ENCODE measurements around the gene EPHA3.
"Not testable (repeated sequence)": the region's sequence is repeated elsewhere in the genome, so short reads cannot be mapped to it uniquely, and the experiment has no call there.

EPHA3 gene

DNA sequence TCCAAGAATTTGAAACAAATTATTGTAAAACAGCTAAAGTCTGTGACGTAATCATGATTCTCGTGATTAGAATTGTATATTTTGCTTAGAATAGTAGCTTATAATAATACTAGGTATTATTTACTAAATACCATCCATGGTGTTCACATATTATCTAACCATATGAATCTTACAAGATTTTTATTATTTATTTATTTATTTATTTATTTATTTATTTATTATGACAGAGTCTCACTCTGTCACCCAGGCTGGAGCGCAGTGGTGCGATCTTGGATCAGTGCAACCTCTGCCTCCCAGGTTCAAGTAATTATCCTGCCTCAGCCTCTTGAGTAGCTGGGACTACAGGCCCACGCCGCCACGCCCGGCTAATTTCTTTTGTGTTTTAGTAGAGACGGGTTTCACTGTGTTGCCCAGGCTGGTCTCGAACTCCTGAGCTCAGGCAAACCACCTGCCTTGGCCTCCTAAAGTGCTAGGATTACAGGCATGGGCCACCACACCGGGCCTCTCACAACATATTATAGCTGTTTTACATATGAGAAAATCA is 173.5 kb downstream of the EPHA3 start:
- no peak for DNase-seq (ENCODE audit: low read depth in 2 of 2)

DNA sequence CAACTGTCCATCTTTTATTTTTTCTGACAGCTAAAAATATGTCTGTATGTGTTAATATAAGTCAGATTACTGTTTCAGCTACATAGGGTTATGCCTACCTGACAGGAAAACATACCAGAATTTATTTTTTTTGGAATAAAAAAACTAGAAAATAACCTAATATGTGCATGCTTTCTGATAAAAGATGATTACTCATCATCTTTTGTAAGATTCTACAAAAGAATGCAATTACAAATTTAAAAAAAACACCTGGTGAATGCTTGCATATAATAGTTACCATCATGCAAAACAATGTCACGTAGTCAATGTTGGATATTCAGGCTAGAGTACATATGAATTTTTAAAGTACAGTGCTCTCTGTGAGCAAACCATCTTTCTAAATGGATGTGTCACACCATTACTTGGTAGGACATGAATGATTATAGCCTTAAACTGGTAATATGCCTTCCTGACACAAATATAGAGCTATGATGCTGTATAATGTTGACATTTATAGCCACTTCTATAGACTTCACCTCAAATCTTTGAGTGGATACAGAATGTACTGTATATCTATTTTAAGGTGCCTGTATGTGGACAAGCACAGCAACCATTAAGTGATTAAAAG is 180.6 kb downstream of the EPHA3 start:
- DNase-seq (ENCODE audit: low read depth in 2 of 2): no peak

DNA sequence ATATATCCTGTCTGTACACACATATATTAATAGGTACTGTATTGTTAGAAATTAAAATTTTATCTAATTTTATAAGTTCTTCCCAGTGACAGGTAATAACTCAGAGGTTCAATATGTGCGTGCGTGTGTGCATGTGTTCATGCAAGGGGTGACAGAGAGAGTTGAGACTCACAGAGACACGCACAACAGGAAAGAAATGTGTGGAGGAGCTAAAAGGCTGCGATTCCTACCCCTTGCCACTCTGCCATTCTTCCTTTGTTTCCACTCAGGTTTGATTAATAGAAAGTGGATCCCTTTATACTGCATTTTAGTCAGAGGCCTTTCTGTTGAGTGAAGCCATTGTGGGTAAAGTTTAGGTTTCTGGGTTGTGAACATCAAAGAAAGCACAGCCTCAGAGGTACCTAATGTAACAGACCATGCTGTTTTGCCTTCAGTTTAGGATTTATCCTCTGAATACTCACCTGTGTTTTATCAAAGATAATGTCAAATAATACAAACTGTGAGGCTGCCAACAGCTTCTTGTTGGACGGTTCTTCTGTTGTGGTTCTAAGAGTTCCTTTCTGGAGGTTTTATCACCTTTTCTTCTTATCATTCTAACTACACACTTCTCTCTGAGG is 182.3 kb downstream of the EPHA3 start:
- no peak for DNase-seq (ENCODE audit: low read depth in 2 of 2)

DNA sequence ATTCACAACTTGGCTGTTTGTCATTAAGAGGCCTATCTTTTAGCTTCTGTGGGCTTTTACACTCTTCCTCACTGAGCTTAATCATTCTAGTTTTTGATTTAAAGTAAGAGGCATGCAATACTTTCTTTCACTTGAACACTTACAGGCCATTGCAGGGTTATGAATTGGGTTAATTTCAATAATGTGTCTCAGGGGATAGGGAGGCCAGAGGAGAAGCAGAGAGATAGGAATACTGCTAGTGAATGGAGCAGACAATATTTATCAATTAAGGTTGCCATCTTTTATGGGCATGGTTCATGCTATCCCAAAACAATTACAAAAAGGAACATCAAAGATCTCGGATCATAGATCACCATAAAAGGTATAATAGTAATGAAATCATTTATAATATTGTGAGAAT is 189.8 kb downstream of the EPHA3 start:
- no peak for DNase-seq (ENCODE audit: low read depth in 2 of 2)

DNA sequence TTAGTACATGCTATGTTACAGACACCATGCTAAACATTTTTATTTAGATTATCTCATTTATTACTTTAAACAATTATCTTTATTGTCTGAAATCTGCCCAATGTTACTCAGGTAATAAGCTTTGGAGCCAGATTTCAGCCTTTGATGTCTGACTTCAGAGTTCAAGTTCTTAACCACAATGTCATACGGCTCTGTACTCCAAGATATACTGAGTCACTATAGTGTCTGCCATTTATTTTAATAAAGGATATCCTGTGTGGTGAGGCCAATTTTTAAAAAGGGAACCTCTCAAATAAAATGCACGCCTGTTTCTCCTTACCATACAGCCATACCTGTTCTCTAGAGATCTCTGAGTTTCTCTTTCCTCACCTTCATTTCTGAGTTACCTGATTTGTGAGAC is 193.1 kb downstream of the EPHA3 start:
- no peak for DNase-seq (ENCODE audit: low read depth in 2 of 2)

DNA sequence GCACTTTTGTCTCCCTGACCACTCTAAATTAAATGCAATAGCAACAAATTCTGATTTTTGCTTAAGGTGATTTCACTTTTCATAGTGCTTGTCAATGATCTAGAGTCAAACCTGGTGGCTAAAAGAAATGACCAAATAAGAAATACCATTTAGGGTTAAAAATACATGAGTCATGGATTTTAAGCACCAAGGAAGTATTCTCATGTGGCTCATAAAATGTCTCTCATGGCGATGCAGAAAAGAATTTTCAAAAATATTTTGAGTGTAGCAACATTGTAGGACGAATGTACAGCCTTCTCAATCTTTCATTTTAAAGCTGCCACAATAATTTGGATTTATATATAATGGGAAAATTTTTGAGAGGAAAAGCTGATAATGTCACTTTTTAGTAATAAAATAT is 193.6 kb downstream of the EPHA3 start:
- no peak for DNase-seq (ENCODE audit: low read depth in 2 of 2)

DNA sequence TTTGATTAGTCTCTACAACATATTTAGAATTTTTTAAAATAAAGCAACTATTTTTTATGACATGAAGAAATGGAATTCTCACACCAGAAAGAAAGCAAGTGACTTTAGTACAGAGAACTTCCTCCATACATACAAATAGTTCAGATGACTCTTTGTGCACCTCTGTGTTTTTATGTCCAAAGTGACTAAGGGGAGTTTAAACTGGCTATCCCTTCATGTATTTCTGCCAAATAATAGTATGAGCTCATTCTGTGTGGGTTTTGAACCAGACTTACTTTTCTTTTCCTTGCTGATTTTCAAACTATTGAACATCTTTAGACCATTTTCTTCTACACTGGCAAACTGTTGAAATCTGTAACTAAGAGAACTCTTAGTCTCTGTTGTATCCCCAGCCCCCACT is 196.3 kb downstream of the EPHA3 start:
- DNase-seq (ENCODE audit: low read depth in 2 of 2): no peak

DNA sequence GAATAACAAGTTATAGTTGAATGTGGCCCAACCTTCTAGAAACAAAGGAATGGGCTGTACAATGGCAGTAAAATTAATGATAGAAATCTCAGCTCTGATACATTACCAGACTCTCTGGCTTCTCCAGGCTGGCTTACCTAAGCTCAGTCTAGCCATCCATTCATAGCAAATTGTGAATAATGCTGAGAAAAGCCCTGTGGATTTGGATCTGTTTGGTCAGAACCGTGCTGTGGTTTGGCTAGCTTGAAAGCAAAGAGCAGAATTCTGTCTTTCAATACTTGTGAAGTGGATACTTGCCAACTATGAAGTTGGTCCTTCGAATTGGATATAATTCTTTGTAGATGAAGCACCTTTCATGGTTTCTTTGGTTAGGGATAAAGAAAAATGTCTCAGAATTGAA is 199.1 kb downstream of the EPHA3 start:
- DNase-seq (ENCODE audit: low read depth in 2 of 2): no peak

DNA sequence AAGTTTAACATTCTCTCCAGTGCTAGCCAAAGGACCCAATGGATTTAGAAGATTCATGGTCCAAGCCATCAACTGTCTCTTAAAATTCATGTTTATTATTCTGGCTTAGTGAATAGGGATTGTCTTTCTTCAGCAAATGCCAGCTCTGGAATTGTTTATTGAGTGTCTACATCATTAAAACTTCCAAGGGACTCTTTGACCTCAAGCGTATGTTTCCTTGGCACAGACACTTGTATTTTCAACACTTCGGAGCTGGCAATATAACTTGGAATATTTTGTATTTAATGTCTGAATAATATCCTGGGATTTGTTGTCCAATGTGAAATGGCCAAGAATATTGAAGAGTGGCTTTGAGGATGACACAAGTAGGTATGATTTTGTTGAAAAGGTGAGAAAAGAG is 204.2 kb downstream of the EPHA3 start:
- DNase-seq (ENCODE audit: low read depth in 2 of 2): no peak

DNA sequence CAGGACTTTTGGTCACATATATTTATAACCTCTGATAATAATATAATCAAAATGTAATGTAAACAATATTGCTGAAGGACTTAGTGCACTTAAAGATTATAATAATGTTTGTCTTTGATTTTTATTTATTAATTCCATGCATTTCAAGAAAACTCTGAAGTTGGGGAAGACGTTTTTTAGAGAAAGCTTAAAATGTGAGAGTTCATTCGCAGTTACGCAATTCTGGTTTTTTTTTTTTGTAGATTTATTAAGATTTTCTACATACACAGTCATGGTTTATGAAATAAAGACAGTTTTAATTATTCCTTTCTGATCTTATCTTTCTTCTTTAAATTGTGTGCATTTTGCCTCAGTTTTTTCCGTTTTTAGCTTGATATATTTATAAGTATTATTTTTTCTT is 204.7 kb downstream of the EPHA3 start:
- no peak for DNase-seq (ENCODE audit: low read depth in 2 of 2)

DNA sequence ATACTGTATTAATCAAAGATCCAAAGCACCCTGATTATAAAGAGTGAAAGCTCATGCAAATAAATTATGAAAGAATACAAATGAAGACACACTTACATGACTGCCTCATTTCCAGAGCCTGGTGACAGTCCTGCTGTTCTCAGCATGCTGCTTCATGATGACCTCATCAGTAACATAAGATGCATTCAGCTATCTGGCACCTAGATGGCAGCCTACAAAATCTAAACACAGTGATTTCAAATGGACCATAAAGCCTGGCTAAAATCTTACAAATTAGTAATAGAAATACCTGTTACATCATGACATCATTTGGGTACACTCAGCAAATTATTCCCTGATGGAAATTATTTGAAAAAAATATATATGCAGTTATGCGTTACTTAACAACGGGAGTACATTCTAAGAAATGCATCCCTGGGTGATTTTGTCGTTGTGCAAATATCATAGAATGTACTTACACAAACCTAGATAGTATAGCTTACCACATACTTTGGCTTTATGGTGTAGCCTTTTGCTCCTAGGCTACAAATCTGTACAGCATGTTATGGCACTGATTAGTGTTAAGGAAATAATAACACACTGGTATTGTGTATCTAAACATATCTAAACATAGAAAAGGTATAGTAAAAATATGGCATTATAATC is 207.2 kb downstream of the EPHA3 start:
- no peak for DNase-seq (ENCODE audit: low read depth in 2 of 2)

DNA sequence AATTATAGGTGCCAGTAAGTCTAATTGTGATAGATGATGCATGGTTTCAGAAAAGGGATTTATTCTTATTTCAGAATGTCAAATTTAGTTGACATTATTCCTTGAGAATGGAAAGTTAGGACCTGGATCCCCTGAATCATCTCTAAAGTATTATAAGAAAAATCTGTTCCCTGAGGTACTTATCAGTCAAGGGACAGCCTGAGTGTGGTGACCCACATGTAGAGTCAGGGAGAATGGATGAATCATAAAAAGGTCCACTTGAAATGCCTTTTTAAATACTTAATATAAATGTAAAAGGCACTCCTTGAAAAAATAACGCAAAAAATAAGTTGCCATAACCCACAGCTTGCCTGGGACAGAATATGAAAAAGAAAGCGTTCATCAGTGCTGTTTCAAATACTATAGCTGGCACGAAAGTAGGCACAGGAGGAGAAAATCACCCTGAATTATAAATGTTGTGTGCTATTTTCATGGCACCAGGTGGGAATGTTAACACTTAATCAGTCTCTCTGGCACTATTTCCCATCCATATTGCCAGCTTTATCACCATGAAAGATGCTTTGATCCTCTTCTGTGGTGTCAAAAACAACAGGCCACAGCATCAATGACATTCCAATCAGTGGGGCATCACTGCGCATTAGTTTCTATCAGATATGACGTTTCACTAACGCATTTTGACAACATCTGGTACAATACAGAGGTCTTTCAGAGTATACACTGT is 208.5 kb downstream of the EPHA3 start:
- DNase-seq (ENCODE audit: low read depth in 2 of 2): no peak

DNA sequence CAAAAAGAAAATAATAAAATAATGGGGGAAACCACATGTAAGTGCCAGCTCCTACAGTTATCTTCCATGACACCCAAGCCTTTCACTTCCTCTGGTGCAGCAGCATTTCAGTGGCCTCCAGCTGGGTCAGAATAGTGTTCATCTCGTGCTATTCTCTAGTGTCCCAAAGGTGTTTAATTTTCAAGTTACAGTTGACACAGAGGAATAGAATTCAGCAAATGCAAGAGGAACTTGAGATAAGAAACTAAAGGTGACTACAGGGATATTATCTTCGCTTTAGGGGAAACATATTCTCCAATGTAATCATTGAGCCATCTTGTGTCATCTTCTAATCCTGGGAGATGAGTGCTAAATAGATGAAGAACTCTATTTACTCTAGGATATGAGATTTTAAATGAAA is 212.8 kb downstream of the EPHA3 start:
- DNase-seq (ENCODE audit: low read depth in 2 of 2): no peak

DNA sequence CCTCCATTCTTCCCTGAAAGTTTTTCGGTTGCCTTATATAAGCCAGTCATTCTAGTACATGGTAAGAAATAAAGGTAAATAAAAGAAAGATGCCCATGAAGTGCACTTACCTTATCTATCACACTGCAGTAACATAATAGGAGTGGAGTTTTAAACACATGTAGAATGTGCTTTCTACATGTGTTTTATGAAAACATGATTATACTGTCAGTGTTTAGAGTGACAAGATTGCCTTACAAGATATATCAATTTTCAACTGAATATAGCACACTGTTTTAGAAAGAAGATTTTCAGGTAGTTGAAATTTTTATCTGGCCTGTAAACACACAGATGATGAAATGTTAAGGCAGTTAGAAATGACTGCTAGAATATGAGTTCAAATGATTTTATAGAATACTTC is 219.6 kb downstream of the EPHA3 start:
- no peak for DNase-seq (ENCODE audit: low read depth in 2 of 2)

DNA sequence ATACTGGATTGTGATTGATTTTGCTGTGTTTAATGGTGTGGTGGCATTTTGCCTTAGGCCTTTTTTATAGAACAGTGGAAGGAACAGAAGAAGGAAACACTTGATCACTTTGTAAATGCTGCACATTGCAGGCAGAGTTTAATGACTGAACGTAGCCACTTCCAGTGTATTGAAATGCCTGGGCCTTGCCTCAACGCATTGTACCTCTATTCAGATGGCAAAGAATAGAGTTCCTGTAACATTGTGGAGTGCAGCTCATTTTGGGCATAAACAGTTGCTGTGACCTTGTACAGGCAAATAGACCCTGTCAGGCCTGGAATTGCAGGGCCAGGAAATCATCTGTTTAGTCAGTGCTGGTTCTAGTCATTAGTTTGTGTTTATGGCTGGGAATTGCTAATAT is 225.0 kb downstream of the EPHA3 start:
- no peak for DNase-seq (ENCODE audit: low read depth in 2 of 2)

DNA sequence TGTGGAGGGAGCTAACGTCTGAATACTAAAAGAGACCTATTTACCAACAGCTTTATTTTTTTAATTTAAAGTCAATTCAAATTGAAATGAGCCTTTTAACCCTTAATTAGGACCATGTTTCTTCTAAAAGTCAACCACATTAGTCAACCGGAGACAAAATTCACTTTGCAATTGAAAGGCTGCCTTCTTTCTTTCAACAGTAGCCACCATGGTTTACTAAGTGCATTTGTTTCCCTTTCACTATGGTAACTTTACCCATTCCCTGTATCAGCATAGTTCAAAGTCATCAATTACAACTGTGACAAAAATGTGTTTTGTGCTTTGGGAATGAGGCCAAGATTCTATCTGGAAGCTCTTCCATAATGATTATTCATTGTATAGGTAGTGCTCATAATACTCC is 225.4 kb downstream of the EPHA3 start:
- DNase-seq (ENCODE audit: low read depth in 2 of 2): no peak

DNA sequence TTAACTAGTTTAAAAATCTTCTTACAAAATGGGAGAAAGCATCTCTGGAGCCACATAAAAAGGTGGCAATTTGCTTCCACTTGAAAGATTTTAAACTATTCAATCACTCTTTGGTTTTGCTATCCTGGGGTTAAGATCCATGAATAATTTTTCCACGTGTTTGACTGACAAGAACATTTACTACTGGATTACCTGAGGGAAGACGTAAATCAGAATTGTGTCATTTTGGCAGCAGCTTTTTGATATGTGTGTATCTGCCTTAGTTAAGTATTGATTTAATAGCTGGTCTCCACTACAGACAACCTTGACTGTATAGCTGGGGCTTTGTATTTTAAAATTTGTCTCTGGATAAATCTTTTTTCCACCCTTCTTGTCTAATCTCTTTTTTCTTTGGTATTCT is 228.3 kb downstream of the EPHA3 start:
- no peak for DNase-seq (ENCODE audit: low read depth in 2 of 2)

DNA sequence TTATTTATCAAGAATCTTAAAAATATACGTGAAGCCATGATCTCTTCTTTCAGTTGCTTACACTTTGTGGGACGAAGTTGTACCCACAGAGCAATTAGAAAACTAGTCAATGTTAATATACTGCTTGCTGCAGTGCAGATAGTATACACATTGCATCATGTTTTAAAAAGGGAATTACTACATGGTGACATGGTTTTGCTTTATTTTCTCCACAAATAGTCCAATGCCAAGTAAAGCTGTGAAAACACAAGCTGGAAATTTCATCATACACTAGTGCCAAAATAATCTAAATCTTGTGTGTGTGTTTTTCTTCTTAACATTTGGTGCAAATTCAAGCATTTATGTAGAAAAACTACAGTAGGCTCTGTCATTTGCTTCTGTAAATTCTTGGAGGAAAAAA is 233.0 kb downstream of the EPHA3 start:
- DNase-seq (ENCODE audit: low read depth in 2 of 2): no peak

DNA sequence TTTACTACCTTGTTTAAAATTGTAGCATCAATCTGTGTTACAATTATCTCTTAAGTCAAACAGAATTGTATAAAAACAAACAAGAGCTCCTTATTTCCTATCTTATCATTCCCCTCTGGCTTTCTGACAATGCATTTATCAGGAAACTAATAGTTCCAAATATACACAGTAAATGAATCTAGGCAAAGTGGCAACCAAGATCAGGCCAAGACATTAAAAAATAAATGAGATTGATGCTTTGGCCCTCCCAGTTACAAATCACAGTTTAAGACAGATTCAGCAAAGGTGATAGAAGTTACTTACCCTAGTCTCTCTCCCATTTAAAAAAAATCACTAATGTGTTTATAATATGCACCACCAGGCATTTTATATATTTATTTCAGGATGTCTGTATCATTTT is 236.7 kb downstream of the EPHA3 start:
- no peak for DNase-seq (ENCODE audit: low read depth in 2 of 2)

DNA sequence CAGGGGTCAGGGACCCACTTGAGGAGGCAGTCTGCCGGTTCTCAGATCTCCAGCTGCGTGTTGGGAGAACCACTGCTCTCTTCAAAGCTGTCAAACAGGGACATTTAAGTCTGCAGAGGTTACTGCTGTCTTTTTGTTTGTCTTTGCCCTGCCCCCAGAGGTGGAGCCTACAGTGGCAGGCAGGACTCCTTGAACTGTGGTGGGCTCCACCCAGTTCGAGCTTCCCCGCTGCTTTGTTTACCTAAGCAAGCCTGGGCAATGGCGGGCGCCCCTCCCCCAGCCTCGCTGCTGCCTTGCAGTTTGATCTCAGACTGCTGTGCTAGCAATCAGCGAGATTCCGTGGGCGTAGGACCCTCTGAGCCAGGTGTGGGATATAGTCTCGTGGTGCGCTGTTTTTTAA is 243.5 kb downstream of the EPHA3 start:
- not testable (repeated sequence) for DNase-seq (ENCODE audit: low read depth in 2 of 2)

DNA sequence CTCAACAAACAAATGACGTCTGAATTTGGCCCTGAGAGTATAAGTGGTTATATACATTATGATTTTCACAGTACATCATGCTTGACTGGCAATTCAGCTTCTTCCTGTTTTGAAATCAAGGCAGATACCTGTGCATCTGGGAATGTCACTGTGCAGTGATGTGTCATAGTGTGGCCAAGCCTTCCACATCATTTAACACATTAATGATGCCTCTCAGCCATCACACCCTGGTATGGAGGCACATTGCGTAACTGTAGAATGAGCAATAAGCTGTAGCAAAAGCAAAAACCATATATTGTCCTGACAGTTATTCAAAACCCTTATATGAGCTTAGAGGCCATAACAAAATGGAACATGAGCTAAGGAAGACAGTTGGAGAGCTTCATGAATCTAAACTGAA is 246.0 kb downstream of the EPHA3 start:
- no peak for DNase-seq (ENCODE audit: low read depth in 2 of 2)

DNA sequence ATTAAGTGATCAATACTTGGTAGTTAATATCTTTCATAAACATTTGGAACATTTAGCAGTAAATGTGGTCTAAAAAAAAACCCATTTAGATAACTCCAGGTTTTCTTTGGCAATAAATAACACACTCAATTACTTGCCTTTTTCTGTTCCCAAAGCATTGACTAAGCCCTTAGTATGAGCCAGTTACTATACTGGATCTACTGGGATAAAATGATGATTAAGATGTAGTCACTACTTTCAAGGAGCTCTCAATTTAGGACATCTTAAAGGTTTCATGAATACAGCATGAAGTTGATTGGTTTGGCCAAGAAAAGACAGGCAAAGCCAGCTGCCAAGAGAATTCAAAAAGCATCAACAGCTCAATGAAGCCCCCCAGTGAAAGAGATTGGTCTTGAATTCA is 250.9 kb downstream of the EPHA3 start:
- DNase-seq (ENCODE audit: low read depth in 2 of 2): no peak

DNA sequence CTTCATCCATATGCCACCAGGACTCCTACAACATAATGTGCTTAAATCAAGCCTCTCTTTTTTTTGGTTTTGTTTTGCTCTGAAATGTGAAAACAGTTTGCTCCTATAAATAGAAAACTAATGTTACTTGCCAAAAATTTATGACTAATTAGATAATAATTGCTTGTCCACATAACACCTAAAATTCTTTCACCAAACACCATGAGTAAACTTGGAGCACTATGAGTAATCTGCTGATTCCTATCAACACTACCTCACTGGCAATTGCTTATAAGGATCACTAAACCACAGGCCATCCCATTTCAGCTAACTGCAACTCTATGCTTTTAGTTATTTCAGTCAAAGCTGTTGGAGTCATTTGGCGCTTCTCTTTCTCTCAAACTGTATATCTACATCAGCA is 252.7 kb downstream of the EPHA3 start:
- no peak for DNase-seq (ENCODE audit: low read depth in 2 of 2)

Measured in stimulated activated CD8-positive, alpha-beta memory T cell treated with anti-CD3 and anti-CD28 coated beads, Interleukin-7, amount 100 ng/mL, for 1 hour (primary cell).